NCI-H2081 (cell line): ENCODE results near the gene ARL6.
"Not testable (repeated sequence)": the region's sequence is repeated elsewhere in the genome, so short reads cannot be mapped to it uniquely, and the experiment has no call there.

Experiments
- DNase-seq, 2 experiments: peaks; one replicate each; lab custom pipeline; 2025; lab: John Stamatoyannopoulos, UW

The ARL6 gene

DNA sequence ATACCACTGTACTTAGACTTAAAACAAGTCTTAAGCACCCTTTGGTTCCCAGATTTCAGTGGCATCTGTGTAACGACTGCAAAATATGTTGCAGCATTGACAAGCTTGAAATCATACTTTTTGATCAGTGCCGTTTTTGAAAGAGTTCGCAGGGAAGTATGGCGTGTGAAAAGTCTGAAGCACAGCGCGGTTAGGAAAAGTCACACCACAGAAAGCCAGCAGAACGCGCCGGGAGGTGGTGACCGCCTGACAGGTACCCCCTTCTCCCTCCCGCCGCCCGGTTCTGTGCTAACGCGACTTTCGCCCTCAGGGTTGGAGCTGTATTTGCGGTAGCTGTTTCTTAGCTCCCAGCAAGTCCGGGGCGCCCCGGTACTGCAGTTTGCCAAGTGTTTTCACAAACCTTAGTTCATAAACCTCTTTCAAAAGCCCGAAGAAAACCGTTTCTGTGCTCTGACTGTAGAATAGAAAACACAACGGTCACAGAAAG is 56.8 kb downstream of the ARL6 start:
- peak; percentile 42 to 78 for DNase-seq

DNA sequence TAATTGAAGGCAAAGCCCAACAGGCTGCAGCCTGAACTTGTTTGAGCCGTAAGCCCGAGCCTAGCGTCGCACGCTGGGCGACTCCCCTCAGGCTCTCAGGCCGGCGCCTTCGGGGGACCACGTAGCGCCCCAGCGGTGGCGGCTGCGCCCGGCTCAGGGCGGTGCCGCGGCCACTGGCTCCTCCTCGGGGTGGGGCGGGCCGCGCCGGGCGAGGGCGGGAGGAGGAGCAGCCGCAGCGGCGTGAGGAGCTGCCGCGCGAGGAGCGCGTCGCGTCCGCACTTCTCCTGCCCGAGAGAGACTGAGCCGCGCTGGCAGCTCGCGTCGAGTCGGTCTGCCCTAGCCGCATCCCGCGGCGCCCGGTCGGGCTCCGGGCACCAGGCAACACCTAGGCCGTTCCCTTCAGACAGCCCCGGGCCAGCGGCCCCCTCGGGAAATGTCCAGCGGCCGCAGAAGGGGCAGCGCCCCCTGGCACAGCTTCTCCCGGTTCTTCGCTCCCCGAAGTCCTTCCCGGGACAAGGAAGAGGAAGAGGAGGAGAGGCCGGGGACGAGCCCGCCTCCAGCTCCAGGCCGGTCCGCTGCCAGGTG is 57.3 kb downstream of the ARL6 start, which contains the start of gene CRYBG3:
Gene CRYBG3, plus strand, starts transcription at position 238 of the 585 bp plus-strand sequence. Its CDS starts 196 bp downstream, at position 434.
- DNase-seq, result peak; percentile 90 to 91

DNA sequence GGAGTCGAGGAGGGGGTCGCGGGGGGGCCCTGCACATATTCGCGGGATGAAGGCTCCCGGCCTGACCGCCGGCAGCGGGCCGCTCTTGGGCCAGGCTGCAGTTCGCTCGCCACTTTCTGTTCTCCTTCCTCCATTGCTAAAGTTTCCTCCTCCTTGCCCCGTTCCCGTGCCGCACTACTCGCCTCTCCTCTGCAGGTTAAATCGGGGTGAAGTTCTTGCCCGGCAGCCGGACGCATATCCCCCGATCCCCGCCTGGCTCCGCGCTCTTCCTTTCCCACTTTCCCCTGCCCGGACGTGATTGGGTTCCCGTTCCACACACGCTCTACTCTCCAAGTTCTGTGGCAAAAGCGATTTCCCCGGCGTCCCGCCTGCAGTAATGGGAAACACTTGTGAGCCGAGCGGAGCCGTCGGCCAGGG is 57.8 kb downstream of the ARL6 start:
- DNase-seq, result peak; percentile 33 to 34

DNA sequence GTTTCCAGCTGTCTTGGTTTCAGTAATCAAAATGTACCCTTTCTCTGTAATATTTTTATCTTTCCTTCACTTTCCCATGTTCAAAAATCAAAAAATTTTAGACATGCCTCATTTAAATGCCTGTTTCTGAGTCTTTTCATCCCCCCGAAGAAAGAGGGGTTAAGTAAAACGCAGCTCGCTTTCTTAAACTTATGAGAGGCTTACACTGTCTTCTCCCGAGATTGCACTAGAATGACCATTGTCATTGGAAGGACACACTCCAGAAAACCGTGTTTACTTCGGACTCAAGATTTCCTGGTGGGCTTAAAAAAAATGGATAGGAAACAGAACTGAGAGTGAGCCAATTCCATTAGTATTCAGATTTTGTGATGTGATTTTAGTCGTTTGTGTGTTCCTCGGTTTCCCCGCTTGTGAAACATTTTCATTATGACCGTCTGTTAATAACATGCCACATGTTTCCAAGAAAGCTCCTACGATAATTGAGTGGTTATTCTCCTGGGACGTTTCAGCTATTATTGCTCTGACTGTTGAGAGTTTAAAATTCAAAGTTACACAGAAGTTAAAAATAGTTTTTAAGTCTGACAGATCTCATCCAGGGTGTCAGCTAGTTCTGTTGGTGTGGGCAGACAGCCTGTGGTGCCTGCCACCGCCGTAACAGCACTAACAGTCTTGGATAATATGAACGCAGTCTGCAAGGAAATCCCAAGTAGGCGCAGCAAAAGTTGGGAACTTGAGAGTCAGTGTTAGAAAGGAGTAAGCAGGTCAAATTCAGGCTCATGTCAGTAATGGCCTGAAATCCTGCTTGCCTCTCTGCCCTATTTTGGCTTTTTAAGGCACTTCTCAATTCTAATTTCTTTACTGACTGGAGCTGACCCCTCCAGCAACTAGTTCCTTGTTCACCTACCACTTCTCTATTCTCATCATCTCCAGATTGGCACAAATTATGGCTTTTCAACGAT is 58.8 kb downstream of the ARL6 start:
- no peak for DNase-seq

DNA sequence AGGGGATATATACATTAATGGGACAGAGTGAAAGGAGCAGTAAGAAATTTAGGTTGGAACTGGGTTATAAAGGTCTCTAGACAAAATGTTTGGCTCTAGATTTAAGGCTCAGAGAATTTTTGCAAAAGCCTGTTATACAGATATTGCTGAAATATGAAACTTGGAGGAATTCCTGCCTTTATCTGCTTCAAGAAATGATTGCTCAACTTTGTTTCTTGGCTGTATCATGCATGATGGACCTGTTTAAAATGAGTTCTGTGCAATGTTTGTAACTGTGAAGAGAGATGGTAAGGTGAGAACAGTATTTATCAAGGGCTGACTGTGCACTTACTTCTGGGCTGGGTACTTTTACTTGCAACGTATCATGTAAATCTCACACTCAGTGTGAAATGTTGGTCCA is 60.5 kb downstream of the ARL6 start:
- DNase-seq, result no peak

DNA sequence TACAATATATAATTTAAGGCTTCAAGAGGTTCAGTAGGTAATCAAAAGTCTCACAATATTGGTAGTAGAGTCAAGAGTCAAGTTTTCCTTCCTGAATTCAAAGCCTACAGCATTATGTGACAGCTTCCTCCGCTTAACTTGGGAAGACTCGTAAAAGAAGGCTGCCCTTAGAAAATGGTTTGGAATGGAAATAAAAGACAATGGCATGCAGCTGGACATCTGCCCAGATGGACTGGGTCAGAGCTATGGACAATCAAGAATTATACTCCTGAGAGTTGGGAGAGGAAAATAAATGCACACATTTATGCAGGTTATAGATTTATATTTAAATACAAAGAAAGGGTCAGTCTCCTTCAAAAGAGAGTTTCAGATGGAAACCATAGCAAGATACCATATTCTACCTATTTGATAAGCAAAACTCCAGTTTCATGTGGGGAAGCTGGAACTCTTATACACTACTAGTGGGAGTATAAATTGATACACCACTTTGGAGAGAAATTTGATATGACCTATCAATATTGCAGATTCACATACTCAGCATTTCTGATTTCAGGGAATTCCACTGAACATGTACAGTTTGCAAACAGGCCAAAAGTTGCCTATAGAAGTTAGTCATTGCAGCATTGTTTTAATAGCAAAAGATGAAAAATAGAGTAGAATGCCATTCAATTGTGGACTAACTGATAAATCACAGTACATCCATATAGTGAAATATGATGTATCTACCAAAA is 63.3 kb downstream of the ARL6 start:
- no peak for DNase-seq

DNA sequence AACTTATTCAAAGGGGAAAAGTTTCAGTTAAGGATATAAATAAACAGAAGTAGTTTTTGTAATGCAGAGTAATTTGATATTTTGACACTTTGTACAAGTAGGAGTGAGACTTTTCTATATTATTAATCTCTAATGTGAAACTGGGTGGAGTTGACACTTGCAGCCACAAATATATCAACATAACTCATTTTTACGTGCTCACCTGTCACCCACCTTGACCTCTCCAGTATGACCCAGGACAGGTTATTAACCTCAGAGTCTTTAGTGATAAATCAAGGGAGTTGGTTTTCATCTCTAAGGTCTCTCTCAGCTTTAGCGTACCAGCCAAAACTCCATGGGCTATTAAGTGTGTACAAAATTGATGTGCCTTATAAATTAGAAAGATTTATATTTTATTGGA is 64.6 kb downstream of the ARL6 start:
- no peak for DNase-seq

DNA sequence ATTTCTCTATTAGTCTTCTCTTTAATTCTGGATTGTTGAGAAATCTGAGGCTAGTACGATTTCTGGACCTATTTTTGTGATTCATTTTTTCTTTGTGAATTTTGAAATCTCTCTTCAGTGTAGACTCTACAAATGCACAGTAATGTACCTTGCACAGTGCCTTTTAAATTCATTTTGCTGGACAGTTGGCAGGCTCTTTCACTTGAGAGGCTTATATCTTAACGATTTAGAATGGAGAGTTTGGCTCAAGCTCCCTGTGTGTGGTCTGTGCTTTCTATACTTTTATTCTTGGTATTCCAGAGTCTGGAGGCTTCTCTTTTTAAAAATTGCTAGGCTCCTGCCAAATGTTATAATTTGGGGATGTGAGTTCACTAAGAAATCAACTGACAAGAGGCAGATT is 66.1 kb downstream of the ARL6 start:
- no peak for DNase-seq

DNA sequence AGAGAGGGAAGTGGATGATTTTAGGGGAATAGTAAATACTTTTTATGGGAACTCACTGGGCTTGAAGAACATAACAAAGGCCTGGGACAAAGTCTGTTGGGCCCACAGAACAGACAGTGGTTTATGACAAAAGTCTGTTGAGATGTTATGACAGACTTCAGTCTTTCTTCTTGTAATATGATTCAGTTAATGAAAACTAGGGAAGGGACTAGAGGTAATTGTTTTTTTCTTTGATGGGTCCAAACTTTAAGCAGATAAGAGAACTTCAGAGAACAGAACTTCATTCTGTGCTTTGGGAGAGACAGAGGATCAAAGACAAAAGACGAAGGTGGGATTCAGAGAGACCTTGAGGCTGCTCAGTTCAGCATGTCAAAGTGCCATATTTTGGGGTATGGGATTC is 66.6 kb downstream of the ARL6 start:
- no peak for DNase-seq

DNA sequence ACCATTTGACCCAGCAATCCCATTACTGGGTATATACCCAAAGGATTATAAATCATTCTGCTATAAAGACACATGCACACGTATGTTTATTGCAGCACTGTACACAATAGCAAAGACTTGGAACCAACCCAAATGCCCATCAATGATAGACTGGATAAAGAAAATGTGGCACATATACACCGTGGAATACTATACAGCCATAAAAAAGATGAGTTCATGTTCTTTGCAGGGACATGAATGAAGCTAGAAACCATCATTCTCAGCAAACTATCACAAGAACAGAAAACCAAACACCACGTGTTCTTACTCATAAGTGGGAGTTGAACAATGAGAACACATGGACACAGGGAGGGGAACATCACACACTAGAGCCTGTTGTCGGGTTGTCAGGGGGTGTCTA is 68.6 kb downstream of the ARL6 start:
- not testable (repeated sequence) for DNase-seq

DNA sequence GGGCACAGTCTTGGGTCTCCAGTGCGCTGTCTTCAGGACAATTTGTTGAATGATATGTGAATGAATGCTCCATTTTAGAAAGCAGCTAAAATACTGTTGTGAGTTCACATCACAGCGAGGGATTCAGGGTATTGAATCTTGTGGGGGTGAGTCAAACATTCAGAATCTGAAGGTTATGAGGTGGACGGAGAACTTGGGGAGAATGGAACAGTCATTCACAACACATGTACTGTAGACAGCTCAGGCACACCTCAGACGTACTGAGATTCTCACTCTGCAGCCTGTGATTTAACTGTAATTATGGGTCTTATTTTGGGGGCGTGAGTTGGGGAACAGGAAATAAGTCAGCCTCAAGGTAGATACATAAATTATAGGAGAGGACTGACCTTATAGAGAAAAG is 71.2 kb downstream of the ARL6 start:
- DNase-seq, result peak; percentile 62 to 73

DNA sequence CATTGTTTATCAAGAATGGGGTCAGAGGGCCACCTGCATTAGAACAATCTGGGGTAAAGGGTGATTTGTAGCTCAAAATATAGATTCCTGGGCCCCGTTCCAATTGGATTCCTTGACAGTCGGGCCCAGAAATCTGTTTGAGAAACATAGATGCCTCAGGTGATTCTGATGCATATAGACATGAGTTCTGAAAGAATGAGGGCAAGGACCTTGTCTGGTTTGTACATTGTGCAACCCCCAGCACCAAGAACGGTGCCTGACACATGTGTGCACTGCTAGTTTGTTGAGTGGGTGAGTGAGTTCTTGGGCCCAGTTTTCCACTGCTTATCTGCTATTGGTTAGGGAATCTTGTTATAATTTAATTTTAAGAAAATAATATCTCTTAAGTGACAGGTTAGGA is 73.8 kb downstream of the ARL6 start:
- no peak for DNase-seq

DNA sequence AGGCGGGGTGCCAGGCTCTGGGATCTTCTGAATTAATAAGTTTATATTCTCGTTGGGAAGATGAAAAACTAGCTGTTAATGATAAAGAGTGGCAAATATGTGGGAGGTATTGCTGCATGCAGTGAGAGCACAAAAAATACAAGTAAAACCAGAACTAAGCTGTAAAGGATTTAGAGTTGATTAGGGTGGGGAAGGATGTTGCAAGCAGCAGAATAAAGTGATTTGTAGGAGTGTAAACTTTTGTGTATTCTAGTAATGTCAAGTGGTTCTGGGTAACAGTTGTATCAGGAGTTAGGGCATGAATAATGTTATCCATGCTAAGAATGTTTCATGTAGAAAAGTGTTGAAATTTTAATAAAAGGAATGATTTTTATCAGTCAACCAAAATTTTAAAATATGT is 75.4 kb downstream of the ARL6 start:
- DNase-seq, result no peak

DNA sequence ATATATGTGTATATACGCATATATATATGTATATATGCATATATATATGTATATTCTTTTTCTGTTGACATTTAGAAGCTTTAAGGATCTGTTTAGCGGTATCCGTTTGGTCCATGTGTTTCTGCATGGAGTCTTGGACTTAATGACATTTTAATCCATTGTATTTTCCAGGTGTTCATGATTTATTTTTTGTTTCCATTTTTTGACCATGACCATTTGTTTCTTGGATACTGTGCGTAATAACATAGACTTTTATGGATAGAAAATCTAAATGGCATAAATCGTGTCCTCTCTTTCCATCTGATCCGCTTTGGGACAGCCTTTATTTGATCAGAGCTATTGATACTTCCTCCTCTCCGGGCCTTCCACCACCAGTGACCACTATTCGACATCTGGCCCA is 76.7 kb downstream of the ARL6 start:
- no peak for DNase-seq

DNA sequence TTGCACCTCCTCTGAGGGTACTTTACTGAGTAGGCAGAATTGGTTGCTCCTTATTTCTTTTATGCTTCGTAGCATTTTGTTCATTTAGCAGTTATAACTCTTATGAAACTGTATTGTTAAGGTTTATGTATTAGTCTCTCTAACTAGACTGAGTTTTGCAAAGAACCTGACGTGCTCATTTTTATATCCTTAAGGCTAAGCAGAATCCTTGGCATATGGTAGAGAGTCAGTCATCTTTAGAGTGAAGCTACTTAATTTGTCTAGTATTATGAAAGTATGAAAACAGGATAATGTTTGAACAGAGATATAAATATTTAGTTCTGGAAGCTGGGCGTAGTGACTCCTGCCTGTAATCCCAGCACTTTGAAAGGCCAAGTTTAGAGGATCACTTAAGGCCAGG is 77.4 kb downstream of the ARL6 start:
- no peak for DNase-seq

DNA sequence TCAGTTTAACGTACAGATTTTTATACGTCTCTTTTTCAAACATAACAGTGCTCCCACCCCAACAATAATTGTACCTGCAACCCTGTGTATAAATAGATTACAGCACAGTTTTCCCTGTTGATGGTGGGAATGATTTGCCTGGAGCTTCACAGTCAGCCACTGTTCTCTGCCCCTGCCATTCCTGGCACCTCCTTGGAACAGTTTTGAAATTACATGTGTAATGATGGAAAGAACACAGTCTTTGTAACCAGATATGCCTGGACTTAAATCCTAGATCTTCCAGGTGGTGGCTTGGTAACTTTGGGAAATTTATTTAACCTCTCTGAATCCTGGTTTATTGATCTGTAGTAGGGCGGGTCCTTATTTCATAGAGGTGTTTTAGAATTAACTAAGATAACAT is 84.2 kb downstream of the ARL6 start:
- DNase-seq, result no peak
